ENCODE measurements around the gene ESR2. TPM values are rescaled to one million over a fixed set of nuclear protein-coding genes. Genes with fewer than 3 reads are reported as not detected.

The ESR2 gene
- total and polyA plus RNA-seq, 2 of the 8 experiments (the other 6 are each of a cell fraction or from before 2014, with no cell fraction given): 0.19 to 0.23 TPM

GRCh38 chr14:64069634-64070359, 224.4 kb downstream of the ESR2 start (continued):
- TF ChIP-seq CTCF (IDR thresholded peaks at IDR 0.05; ENCODE audit: control extremely low read depth in 1 of 3, insufficient read depth in 1 of 3, low read depth in 1 of 3, low read length in 3 of 3): no peak
- no peak for TF ChIP-seq JUN (IDR thresholded peaks at IDR 0.05; ENCODE audit: low read depth, low read length)
- TF ChIP-seq SP1 (IDR thresholded peaks at IDR 0.05; ENCODE audit: low read depth, low read length): no peak
- no peak for TF ChIP-seq POLR2A (IDR thresholded peaks at IDR 0.05; ENCODE audit: control extremely low read depth in 1 of 2, low read depth in 2 of 2, low read length in 2 of 2)
- no peak for TF ChIP-seq MAFK (IDR thresholded peaks at IDR 0.05; ENCODE audit: low read depth, low read length)
- no peak for TF ChIP-seq CHD2 (IDR thresholded peaks at IDR 0.05; ENCODE audit: low read length)
- TF ChIP-seq GABPA (IDR thresholded peaks at IDR 0.05; ENCODE audit: borderline replicate concordance, insufficient read depth, low read length): no peak
